Measurements from ENCODE around the gene RNF144B. TPM values are rescaled to one million over a fixed set of nuclear protein-coding genes. Genes with fewer than 3 reads are reported as not detected.
"Not testable (repeated sequence)": the region's sequence is repeated elsewhere in the genome, so short reads cannot be mapped to it uniquely, and the experiment has no call there.

The RNF144B gene
- total and polyA plus RNA-seq, 9 of the 15 experiments (the other 6 are each of a cell fraction or from before 2014, with no cell fraction given): 0.01 TPM; not detected in 8

GRCh38 chr6:18357546-18357945 is 29.6 kb upstream of the RNF144B start:
- H3K4me2 ChIP-seq (ENCODE audit: insufficient read depth, low read length); intact Hi-C loops (cut with micrococcal nuclease); H3K79me2 ChIP-seq (ENCODE audit: control insufficient read depth, insufficient read depth, low read length); in situ Hi-C loops (cut with MboI); H2AFZ ChIP-seq (ENCODE audit: low read depth, low read length); POLR2A ChIA-PET; H3K4me1 ChIP-seq (replicated peaks in 1 of 2; ENCODE audit: control insufficient read depth in 2 of 2, insufficient read depth in 2 of 2, low read length in 2 of 2); H3K4me3 ChIP-seq; FAIRE-seq; H3K27ac ChIP-seq (ENCODE audit: extremely low read depth, low read depth, low read length); CTCF ChIA-PET (ENCODE audit: low intra/inter-chr PET ratio); H3K36me3 ChIP-seq (ENCODE audit: control insufficient read depth, insufficient read depth, low read length); DNase-seq (ENCODE audit: extremely low read depth in 1 of 4, low spot score in 3 of 4); BruUV-seq (replicated peaks); ATAC-seq; H3K27me3 ChIP-seq (ENCODE audit: control insufficient read depth in 2 of 2, insufficient read depth in 2 of 2, low read length in 2 of 2); H3K9me3 ChIP-seq (replicated peaks; ENCODE audit: control insufficient read depth, insufficient read depth, low read depth, low read length); H3K9me1 ChIP-seq (ENCODE audit: control insufficient read depth, insufficient read depth, low read length); H3K9ac ChIP-seq (ENCODE audit: insufficient read depth in 1 of 2, low read depth in 2 of 2, low read length in 2 of 2); H4K20me1 ChIP-seq (replicated peaks; ENCODE audit: control insufficient read depth, insufficient read depth, low read length): not testable (repeated sequence)
- WGBS (ENCODE audit: insufficient coverage, low coverage, missing lambda C conversion rate): 0% methylated on average over 1 of the region's 4 CpGs
- peak; percentile 90 for TF ChIP-seq ZNF507 (tag; conservative IDR thresholded peaks at IDR 0.05)

DNA sequence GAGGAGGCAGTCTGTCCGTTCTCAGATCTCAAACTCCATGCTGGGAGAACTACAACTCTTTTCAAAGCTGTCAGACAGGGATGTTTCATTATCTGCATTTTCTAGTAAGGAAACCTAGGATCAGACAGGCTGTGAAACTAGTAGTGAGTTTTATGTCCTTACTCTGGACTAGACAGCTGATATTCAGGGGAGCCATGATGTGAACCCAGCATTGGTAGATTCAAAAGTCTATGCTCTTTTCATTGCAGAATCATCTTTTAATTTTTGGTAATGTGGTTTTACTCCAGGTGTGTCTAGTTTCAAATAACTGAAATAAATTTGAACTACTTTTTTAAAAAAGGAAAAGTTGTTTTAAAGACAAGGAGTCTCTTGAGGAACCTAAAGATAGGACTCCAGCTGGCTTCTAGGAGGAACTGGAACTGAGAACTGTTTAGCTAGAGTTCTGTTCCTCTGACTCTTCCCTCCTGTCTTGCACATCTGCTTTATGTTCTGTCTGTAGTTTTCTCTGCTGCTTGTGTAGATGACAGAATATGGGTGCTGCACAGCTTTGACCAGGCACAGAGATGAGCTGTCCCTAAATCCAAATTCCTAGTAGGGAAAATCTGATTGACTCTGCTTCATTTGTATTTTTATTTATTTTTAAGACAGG is 27.8 kb upstream of the RNF144B start:
- no peak for DNase-seq (ENCODE audit: extremely low read depth in 1 of 4, low spot score in 3 of 4)
- Histone ChIP-seq H3K9ac (ENCODE audit: insufficient read depth in 1 of 2, low read depth in 2 of 2, low read length in 2 of 2) (no peak overlapping the region), H3K27me3 (ENCODE audit: control insufficient read depth in 2 of 2, insufficient read depth in 2 of 2, low read length in 2 of 2) (no peaks in the 10 kb centered on the region), H3K27ac (ENCODE audit: extremely low read depth, low read depth, low read length) (no peak overlapping the region), H4K20me1 (replicated peaks; ENCODE audit: control insufficient read depth, insufficient read depth, low read length) (no peaks in the 10 kb centered on the region), H2AFZ (ENCODE audit: low read depth, low read length) (no peak overlapping the region), H3K79me2 (ENCODE audit: control insufficient read depth, insufficient read depth, low read length) (no peaks in the 10 kb centered on the region), H3K4me3 (no peak overlapping the region), H3K36me3 (ENCODE audit: control insufficient read depth, insufficient read depth, low read length) (no peaks in the 10 kb centered on the region), H3K9me3 (replicated peaks; ENCODE audit: control insufficient read depth, insufficient read depth, low read depth, low read length) (no peaks in the 10 kb centered on the region), H3K9me1 (ENCODE audit: control insufficient read depth, insufficient read depth, low read length) (no peaks in the 10 kb centered on the region), H3K4me1 (replicated peaks in 1 of 2; ENCODE audit: control insufficient read depth in 2 of 2, insufficient read depth in 2 of 2, low read length in 2 of 2) (no peaks in the 10 kb centered on the region), H3K4me2 (ENCODE audit: insufficient read depth, low read length) (no peak overlapping the region)
- FAIRE-seq: no peak
- no TSS peak for BruUV-seq (replicated peaks)
- no peak for ATAC-seq
- ChIA-PET CTCF (ENCODE audit: low intra/inter-chr PET ratio) (no interaction called here), POLR2A (interaction anchor here (0.7 kb wide), 1 partner anchor 105 kb away, joined by 3 read pairs; no protein-coding TSS in a partner anchor)
- whole genome bisulfite sequencing (ENCODE audit: insufficient coverage, low coverage, missing lambda C conversion rate): 0% methylated on average over 1 of the region's 1 CpG
- intact Hi-C loops (cut with micrococcal nuclease) (no loop called here), in situ Hi-C loops (cut with MboI) (no loop called here)
- TF ChIP-seq, protein P1, sequence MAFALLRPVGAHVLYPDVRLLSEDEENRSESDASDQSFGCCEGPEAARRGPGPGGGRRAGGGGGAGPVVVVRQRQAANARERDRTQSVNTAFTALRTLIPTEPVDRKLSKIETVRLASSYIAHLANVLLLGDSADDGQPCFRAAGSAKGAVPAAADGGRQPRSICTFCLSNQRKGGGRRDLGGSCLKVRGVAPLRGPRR (CRISPR knock-in tag; IDR thresholded peaks at IDR 0.05): no peak
- TF ChIP-seq ARNT (IDR thresholded peaks at IDR 0.05) (no peak), ZNF586 (CRISPR knock-in tag; conservative IDR thresholded peaks at IDR 0.05) (no peak), ZFX (CRISPR knock-in tag; IDR thresholded peaks at IDR 0.05) (no peak), NFIX (CRISPR knock-in tag; IDR thresholded peaks at IDR 0.05; ENCODE audit: low read depth) (no peak), ZNF174 (CRISPR knock-in tag; IDR thresholded peaks at IDR 0.05) (no peak), BACH1 (tag; IDR thresholded peaks at IDR 0.05) (no peak), HNRNPL (IDR thresholded peaks at IDR 0.05; ENCODE audit: low read depth, low read length) (no peak), NFATC3 (IDR thresholded peaks at IDR 0.05) (no peak), MECOM (CRISPR knock-in tag; IDR thresholded peaks at IDR 0.05) (no peak), FOSL1 (tag; conservative IDR thresholded peaks at IDR 0.05) (no peak), MCM5 (IDR thresholded peaks at IDR 0.05; ENCODE audit: low read depth) (no peak), MTF1 (CRISPR knock-in tag; IDR thresholded peaks at IDR 0.05; ENCODE audit: borderline replicate concordance) (no peak), ZC3H4 (CRISPR knock-in tag; IDR thresholded peaks at IDR 0.05; ENCODE audit: borderline replicate concordance) (no peak), SMARCE1 (IDR thresholded peaks at IDR 0.05) (no peak)
- TF ChIP-seq, protein P2, sequence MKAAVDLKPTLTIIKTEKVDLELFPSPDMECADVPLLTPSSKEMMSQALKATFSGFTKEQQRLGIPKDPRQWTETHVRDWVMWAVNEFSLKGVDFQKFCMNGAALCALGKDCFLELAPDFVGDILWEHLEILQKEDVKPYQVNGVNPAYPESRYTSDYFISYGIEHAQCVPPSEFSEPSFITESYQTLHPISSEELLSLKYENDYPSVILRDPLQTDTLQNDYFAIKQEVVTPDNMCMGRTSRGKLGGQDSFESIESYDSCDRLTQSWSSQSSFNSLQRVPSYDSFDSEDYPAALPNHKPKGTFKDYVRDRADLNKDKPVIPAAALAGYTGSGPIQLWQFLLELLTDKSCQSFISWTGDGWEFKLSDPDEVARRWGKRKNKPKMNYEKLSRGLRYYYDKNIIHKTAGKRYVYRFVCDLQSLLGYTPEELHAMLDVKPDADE (conservative IDR thresholded peaks at IDR 0.05; ENCODE audit: control insufficient read depth, low read depth, low read length): no peak

Measured in K562 (cell line).